ENCODE measurements around the gene DMAP1.

Gene DMAP1

GRCh38 chr1:44237721-44238457 lies 24.6 kb downstream of the DMAP1 start:
- H3K27me3 Mint-ChIP-seq, result no peaks in the 10 kb centered on the region
- ATAC-seq (replicated peaks), result peak; percentile 59
- no peak overlapping the region for H3K27ac Mint-ChIP-seq
- peaks cover 4 to 6% of the 10 kb centered on the region in 2 donors for H3K4me1 Mint-ChIP-seq (ENCODE audit: low read depth in 2 of 2)
- H3K9me3 Mint-ChIP-seq, result no peaks in the 10 kb centered on the region
- peak in 1 of 3 experiments; percentile 16 for DNase-seq
- H3K36me3 Mint-ChIP-seq (ENCODE audit: insufficient read depth), result peaks cover 3% of the 10 kb centered on the region
- H3K4me3 Mint-ChIP-seq, result no peak overlapping the region

- Mint-ChIP-seq H3K4me3 (no peak overlapping the region), H3K9me3 (no peaks in the 10 kb centered on the region), H3K27ac (no peak overlapping the region), H3K27me3 (no peaks in the 10 kb centered on the region), H3K4me1 (ENCODE audit: low read depth in 2 of 2) (peaks cover 4 to 6% of the 10 kb centered on the region in 2 donors), H3K36me3 (ENCODE audit: insufficient read depth) (peaks cover 6% of the 10 kb centered on the region)
- DNase-seq, result no peak
- no peak for ATAC-seq (replicated peaks)
These were observed 25.4 kb downstream of the DMAP1 start for GRCh38 chr1:44238660-44239059.

GRCh38 chr1:44239331-44239960 lies 26.2 kb downstream of the DMAP1 start:
- Mint-ChIP-seq H3K27ac (no peak overlapping the region), H3K4me3 (no peak overlapping the region), H3K9me3 (no peaks in the 10 kb centered on the region), H3K4me1 (ENCODE audit: low read depth in 2 of 2) (peaks cover 4 to 6% of the 10 kb centered on the region in 2 donors), H3K36me3 (ENCODE audit: insufficient read depth) (peaks cover 8% of the 10 kb centered on the region), H3K27me3 (no peaks in the 10 kb centered on the region)
- ATAC-seq (replicated peaks) (no peak), DNase-seq (no peak)

GRCh38 chr1:44239961-44240371 lies 26.7 kb downstream of the DMAP1 start:
- no peaks in the 10 kb centered on the region for H3K27me3 Mint-ChIP-seq
- peaks cover 4 to 6% of the 10 kb centered on the region in 2 donors for H3K4me1 Mint-ChIP-seq (ENCODE audit: low read depth in 2 of 2)
- H3K9me3 Mint-ChIP-seq, result no peaks in the 10 kb centered on the region
- DNase-seq (no peak), ATAC-seq (replicated peaks) (no peak)
- no peak overlapping the region for H3K4me3 Mint-ChIP-seq
- no peak overlapping the region for H3K27ac Mint-ChIP-seq
- peaks cover 8% of the 10 kb centered on the region for H3K36me3 Mint-ChIP-seq (ENCODE audit: insufficient read depth)

- Mint-ChIP-seq H3K27me3 (no peaks in the 10 kb centered on the region), H3K27ac (peak overlapping the region in 1 of 2 donors; percentile 44), H3K9me3 (no peaks in the 10 kb centered on the region), H3K4me3 (no peak overlapping the region), H3K36me3 (ENCODE audit: insufficient read depth) (peaks cover 8% of the 10 kb centered on the region), H3K4me1 (ENCODE audit: low read depth in 2 of 2) (peaks cover 7 to 9% of the 10 kb centered on the region in 2 donors)
- DNase-seq (no peak), ATAC-seq (replicated peaks) (no peak)
These were observed 27.8 kb downstream of the DMAP1 start for GRCh38 chr1:44240802-44241671.

- no peak for ATAC-seq (replicated peaks)
- Mint-ChIP-seq H3K27me3 (no peaks in the 10 kb centered on the region), H3K9me3 (no peaks in the 10 kb centered on the region), H3K27ac (peak overlapping the region in 1 of 2 donors; percentile 41), H3K4me1 (ENCODE audit: low read depth in 2 of 2) (peaks cover 6 to 9% of the 10 kb centered on the region in 2 donors), H3K36me3 (ENCODE audit: insufficient read depth) (peaks cover 8% of the 10 kb centered on the region), H3K4me3 (no peak overlapping the region)
- no peak for DNase-seq
These were observed 29.5 kb downstream of the DMAP1 start for GRCh38 chr1:44242746-44243145.

- H3K9me3 Mint-ChIP-seq, result no peaks in the 10 kb centered on the region
- no peak for ATAC-seq (replicated peaks)
These were observed 30.7 kb downstream of the DMAP1 start for GRCh38 chr1:44243782-44244495.

GRCh38 chr1:44244986-44245385 lies 31.7 kb downstream of the DMAP1 start:
- peak overlapping the region; percentile 13 to 49 for H3K27ac Mint-ChIP-seq
- no peak for DNase-seq
- peaks cover 5% of the 10 kb centered on the region for H3K36me3 Mint-ChIP-seq (ENCODE audit: insufficient read depth)
- no peaks in the 10 kb centered on the region for H3K27me3 Mint-ChIP-seq
- H3K4me1 Mint-ChIP-seq (ENCODE audit: low read depth in 2 of 2), result peaks cover 4 to 6% of the 10 kb centered on the region in 2 donors
- no peak overlapping the region for H3K4me3 Mint-ChIP-seq
- no peak for ATAC-seq (replicated peaks)
- H3K9me3 Mint-ChIP-seq, result no peaks in the 10 kb centered on the region

More at GRCh38 chr1:44243782-44244495, 30.7 kb downstream of the DMAP1 start:
- peaks cover 4 to 6% of the 10 kb centered on the region in 2 donors for H3K4me1 Mint-ChIP-seq (ENCODE audit: low read depth in 2 of 2)
- no peak for DNase-seq
- peaks cover 5% of the 10 kb centered on the region for H3K36me3 Mint-ChIP-seq (ENCODE audit: insufficient read depth)
- no peak overlapping the region for H3K4me3 Mint-ChIP-seq
- H3K27ac Mint-ChIP-seq, result peak overlapping the region in 1 of 2 donors; percentile 49
- no peaks in the 10 kb centered on the region for H3K27me3 Mint-ChIP-seq

GRCh38 chr1:44246806-44247205 lies 33.5 kb downstream of the DMAP1 start:
- no peaks in the 10 kb centered on the region for H3K9me3 Mint-ChIP-seq
- H3K27me3 Mint-ChIP-seq, result no peaks in the 10 kb centered on the region
- ATAC-seq (replicated peaks) (no peak), DNase-seq (no peak)
- H3K4me3 Mint-ChIP-seq, result no peak overlapping the region
- H3K36me3 Mint-ChIP-seq (ENCODE audit: insufficient read depth), result peaks cover 5% of the 10 kb centered on the region
- H3K4me1 Mint-ChIP-seq (ENCODE audit: low read depth in 2 of 2), result peaks cover 2 to 6% of the 10 kb centered on the region in 2 donors
- H3K27ac Mint-ChIP-seq, result no peak overlapping the region

GRCh38 chr1:44249543-44249942 lies 36.3 kb downstream of the DMAP1 start:
- H3K4me1 Mint-ChIP-seq (ENCODE audit: low read depth in 2 of 2), result peaks cover 2 to 6% of the 10 kb centered on the region in 2 donors
- H3K27me3 Mint-ChIP-seq, result no peaks in the 10 kb centered on the region
- no peaks in the 10 kb centered on the region for H3K9me3 Mint-ChIP-seq
- ATAC-seq (replicated peaks) (no peak), DNase-seq (no peak)
- no peak overlapping the region for H3K27ac Mint-ChIP-seq
- no peaks in the 10 kb centered on the region for H3K36me3 Mint-ChIP-seq (ENCODE audit: insufficient read depth)
- no peak overlapping the region for H3K4me3 Mint-ChIP-seq

- ATAC-seq (replicated peaks), result no peak
- Mint-ChIP-seq H3K27me3 (no peaks in the 10 kb centered on the region), H3K36me3 (ENCODE audit: insufficient read depth) (no peaks in the 10 kb centered on the region), H3K27ac (no peak overlapping the region), H3K9me3 (no peaks in the 10 kb centered on the region), H3K4me3 (no peak overlapping the region), H3K4me1 (ENCODE audit: low read depth in 2 of 2) (peaks cover 1 to 6% of the 10 kb centered on the region in 2 donors)
- no peak for DNase-seq
These were observed 37.0 kb downstream of the DMAP1 start for GRCh38 chr1:44250068-44250781.

- no peak overlapping the region for H3K4me3 Mint-ChIP-seq
- H3K4me1 Mint-ChIP-seq (ENCODE audit: low read depth in 2 of 2), result no peaks in the 10 kb centered on the region
- no peak for ATAC-seq (replicated peaks)
- DNase-seq, result no peak
- H3K27ac Mint-ChIP-seq, result no peak overlapping the region
- H3K27me3 Mint-ChIP-seq, result no peaks in the 10 kb centered on the region
- no peaks in the 10 kb centered on the region for H3K36me3 Mint-ChIP-seq (ENCODE audit: insufficient read depth)
- H3K9me3 Mint-ChIP-seq, result no peaks in the 10 kb centered on the region
These were observed 38.2 kb downstream of the DMAP1 start for GRCh38 chr1:44251486-44251885.
